Tongue (tissue), 2 donors: Measurements from ENCODE around the gene MGAT4B. TPM values are rescaled to one million over a fixed set of nuclear protein-coding genes. Genes with fewer than 3 reads are reported as not detected.

Source experiments
- small RNA-seq: library from RNA; depleted of rRNA; stranded (forward); fragments of <200 nt; gene quantifications from one replicate; pipeline ENCODE3, GENCODE V24; 2014; ENCODE audit warnings: low replicate concordance
- total RNA-seq: library from RNA; depleted of rRNA; stranded (reverse); fragments of >200 nt; gene quantifications from one replicate; pipeline ENCODE4 v1.2.3, GENCODE V29; 2014

The MGAT4B gene
- total RNA-seq, 1 donor from 2014 or later, result 48.4 TPM

Small RNA genes within 50 kb of the gene (small RNA-seq; reads per million reads assigned to genes)
- gene MIR1229 (0.08 reads per million), gene RF00019 (not detected)

Other genes starting within 250 kb of the MGAT4B start
- 726 TPM for gene HNRNPH1, start 183.2 kb downstream of the MGAT4B start, total RNA-seq
- not detected for gene CBY3, start 125.8 kb downstream of the MGAT4B start, total RNA-seq
- gene CANX, start 107.9 kb downstream of the MGAT4B start, total RNA-seq, result 353 TPM
- gene MAML1, start 74.0 kb downstream of the MGAT4B start, total RNA-seq, result 19.6 TPM
- gene LTC4S, start 12.9 kb downstream of the MGAT4B start, total RNA-seq, result not detected
- 132 TPM for gene SQSTM1, start 14.0 kb upstream of the MGAT4B start, total RNA-seq
- 38.9 TPM for gene MRNIP, start 52.0 kb upstream of the MGAT4B start, total RNA-seq
- gene TBC1D9B, start 101.0 kb upstream of the MGAT4B start, total RNA-seq, result 65.8 TPM